C4-2B (cell line): ENCODE results near the gene VSIR.

ENCODE experiments used
- H3K27ac ChIP-seq: fragments of 450-650 bp; 2 replicates; pipeline ENCODE4 v1.5.1; 2017
- ZFX ChIP-seq: fragments of 450-650 bp; IDR thresholded peaks from 2 replicates; pipeline ENCODE4 v1.6.1; 2017
- TF ChIP-seq, protein P1 (sequence below): fragments of 450-650 bp; conservative IDR thresholded peaks from 2 replicates; pipeline ENCODE4 v1.5.1; 2017; ENCODE audit warnings: mild to moderate bottlenecking

The VSIR gene

DNA sequence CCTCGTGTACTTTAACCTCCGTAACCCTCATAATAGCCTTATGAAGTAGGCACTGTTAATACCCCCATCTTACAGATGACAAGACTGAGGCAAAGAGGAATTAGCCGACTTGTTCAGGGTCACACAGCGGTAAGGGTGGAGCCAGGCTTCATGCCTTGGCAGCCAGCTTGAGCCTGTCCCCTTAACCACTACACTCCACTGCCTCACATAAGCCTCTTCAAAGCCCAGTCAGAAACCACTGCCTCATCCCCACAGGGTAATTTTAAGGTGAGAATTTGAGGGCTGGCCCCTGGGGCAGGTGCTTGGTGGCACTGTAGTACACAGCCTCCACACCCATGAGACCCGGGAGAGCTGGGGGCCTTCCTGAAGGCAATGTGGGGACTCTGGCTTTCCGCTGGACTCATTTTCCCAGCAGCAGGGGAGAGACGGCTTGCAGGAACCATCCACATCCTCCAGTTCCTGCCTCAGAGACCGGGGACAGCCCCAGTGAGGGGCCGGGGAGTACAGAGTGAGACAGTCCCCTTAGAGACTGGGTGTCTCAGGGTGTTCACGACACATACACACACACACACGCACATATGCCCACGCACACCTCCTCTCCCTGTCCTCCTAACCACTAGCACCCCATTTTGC, 46.1 kb downstream of the VSIR start:
- TF ChIP-seq, protein P1, sequence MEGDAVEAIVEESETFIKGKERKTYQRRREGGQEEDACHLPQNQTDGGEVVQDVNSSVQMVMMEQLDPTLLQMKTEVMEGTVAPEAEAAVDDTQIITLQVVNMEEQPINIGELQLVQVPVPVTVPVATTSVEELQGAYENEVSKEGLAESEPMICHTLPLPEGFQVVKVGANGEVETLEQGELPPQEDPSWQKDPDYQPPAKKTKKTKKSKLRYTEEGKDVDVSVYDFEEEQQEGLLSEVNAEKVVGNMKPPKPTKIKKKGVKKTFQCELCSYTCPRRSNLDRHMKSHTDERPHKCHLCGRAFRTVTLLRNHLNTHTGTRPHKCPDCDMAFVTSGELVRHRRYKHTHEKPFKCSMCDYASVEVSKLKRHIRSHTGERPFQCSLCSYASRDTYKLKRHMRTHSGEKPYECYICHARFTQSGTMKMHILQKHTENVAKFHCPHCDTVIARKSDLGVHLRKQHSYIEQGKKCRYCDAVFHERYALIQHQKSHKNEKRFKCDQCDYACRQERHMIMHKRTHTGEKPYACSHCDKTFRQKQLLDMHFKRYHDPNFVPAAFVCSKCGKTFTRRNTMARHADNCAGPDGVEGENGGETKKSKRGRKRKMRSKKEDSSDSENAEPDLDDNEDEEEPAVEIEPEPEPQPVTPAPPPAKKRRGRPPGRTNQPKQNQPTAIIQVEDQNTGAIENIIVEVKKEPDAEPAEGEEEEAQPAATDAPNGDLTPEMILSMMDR, result no peak
- TF ChIP-seq ZFX, result no peak
- no peak overlapping the region for H3K27ac ChIP-seq

DNA sequence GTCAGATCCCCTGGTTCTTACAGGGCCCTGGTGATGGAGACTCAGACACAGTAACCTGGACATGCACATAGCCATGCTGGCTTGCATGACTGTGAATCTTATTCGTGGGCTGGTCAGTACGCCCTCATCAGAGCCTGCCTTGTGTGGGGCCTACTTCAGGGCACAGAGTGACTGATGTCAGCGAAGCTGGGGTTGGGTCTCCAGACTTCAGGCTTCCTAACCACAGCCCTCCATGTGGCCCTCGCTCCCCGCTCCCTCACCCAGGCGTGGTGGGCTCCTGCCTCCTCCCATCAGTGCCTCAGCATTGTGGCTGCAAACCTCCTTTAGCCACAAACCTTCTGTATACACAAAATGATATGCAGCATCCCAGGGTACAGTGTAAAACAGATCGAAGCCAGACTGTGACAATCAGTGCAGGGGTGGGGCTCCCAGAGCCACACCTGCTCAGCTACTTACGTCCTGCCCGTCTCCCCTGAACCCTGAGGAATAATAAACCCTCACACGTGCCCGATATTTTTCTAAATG, 46.7 kb downstream of the VSIR start:
- H3K27ac ChIP-seq, result no peak overlapping the region
- no peak for TF ChIP-seq ZFX
- TF ChIP-seq, protein P1, result no peak

DNA sequence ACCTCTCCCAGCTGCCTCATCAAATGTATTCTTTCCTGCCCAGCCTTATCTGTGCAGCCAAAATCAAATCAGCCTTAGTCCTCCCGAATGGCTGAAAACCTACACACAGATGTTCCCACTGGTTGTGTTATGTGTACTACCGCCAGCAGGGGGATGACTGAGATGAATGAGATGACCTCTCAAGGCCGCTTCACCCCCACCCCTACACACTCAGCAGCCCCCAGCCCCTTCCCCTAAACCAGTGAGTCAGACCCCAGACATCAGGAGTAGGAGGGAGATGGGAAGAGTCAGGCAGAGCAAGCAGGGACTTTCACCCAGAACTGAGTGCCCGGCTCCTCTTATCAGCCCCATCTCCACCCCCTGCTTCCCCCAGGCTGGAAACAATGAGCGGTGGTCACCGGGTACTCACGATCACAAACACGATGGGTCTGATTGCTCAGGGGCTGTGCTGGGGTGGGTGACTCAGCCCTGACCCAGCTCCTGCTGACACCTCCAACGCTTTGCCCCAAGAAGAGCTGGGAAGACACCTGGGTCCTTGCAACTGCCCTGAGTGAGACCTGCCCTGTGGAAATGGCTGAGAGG, 47.2 kb downstream of the VSIR start:
- H3K27ac ChIP-seq, result no peak overlapping the region

DNA sequence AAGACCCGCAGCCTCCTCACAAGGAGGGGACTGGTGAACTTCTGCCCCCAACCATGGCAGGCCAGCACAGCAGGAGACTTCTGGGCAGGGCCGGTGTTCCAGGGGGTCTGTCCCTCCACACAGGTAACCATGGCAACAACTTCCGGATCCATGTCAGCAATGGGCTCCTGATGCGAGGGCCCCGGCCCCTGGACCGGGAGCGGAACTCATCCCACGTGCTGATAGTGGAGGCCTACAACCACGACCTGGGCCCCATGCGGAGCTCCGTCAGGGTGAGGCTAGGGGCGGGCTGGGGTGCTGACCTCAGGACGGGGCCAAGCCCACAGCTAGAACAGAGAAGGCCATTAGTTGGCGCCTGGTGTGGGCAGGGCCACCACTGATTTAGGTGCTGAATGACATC, 48.1 kb downstream of the VSIR start:
- H3K27ac ChIP-seq, result no peak overlapping the region
- no peak for TF ChIP-seq ZFX
- TF ChIP-seq, protein P1, result no peak

More for the DNA sequence above, 47.2 kb downstream of the VSIR start:
- TF ChIP-seq, protein P1, result no peak
- TF ChIP-seq ZFX, result no peak

DNA sequence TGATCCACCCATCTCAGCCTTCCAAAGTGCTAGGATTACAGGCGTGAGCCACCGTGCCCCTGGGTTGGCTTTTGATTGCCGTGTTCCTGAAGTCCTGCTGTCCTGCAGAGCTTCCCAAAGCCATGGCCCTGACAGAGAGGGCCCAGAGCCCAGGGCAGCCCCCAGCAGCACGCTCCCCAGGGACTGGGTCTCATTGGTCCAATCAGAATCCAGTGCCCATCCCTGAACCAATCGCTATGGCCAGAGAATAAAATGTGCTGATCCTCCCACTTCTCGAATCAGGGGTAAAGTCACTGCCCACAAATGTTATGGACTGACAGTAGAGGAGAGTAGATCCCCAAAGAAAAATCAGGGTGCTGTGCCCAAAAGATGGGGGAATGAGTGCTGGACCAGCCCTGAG, 48.8 kb downstream of the VSIR start:
- no peak for TF ChIP-seq ZFX
- TF ChIP-seq, protein P1, result no peak
- H3K27ac ChIP-seq, result no peak overlapping the region

DNA sequence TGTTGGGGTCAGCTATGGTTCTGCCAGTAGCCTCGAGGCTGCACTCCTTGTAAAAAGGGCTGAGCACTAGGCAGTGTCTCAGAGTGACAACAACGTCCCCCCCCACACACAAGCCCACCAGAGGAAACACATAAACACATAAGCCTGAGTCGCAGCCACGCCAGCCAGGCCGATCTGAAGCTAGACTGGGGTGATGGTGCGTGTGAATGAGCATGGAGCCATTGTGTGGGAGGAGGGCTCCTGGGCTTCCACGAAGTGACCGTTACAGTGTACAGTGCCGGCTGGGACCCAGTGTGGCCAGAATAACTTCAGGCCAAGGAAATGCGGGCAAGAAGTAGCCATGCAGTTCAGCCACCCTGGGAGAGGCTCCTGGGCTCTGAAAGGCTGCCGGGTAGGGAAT, 50.0 kb downstream of the VSIR start:
- H3K27ac ChIP-seq, result no peak overlapping the region
- TF ChIP-seq ZFX, result no peak
- TF ChIP-seq, protein P1, result no peak

DNA sequence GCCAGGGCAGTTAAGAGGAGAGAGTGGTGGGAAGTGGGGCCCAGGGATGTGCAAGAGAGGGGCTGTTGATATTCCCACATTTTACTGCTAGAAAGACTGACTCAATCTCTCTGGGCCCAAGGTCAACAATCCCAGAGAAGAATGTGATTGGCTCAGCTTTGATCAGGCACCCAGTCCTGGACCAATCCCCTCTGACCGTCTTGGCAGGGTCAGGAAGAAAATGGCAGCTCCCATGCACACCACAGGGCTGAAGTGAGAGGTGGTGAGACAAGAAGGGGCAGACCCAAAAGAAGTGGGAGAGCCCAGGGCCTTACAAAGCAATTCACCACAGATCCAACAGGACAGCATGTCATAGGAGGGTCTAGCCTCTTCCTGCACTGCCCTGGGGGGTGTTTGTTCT, 50.5 kb downstream of the VSIR start:
- no peak overlapping the region for H3K27ac ChIP-seq
- TF ChIP-seq, protein P1, result no peak
- no peak for TF ChIP-seq ZFX
